Measurements from ENCODE around the gene LBR.

DNA sequence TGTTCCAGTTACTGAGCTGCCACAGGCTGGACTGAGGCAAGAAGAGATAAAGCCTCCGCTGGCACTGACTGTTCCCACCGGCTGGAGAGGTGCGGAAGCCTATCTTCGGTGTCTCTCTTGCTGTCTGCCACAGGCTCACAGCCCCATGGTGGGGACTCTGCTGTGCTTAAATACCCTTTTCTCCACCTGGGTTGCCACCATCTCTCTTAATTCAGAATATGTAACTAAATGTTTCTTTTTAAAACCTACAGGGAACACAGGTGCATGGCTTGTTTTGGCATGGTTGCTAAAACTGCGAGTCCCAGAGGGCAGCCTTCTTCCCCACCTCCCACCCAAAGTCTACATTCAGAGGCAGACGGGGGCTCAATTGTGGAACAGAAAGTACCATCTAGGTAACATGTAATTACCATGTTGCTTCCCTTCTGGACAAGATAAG lies 8.1 kb upstream of the LBR start:
- TF ChIP-seq POLR2A (IDR thresholded peaks at IDR 0.05; ENCODE audit: low read depth, low read length) (no peak), POLR2AphosphoS5 (IDR thresholded peaks at IDR 0.05; ENCODE audit: low read depth, low read length) (no peak)

All from GM12891 (cell line).